H1 (cell line): ENCODE measurements around the gene UPP1. TPM values are rescaled to one million over a fixed set of nuclear protein-coding genes. Genes with fewer than 3 reads are reported as not detected.
"Not testable (repeated sequence)": the region's sequence is repeated elsewhere in the genome, so short reads cannot be mapped to it uniquely, and the experiment has no call there.

Source experiments
- CTCF ChIA-PET: fragments of 300-600 bp; sonication (Branson Sonifier 250); formaldehyde crosslinking; loops from one replicate; lab custom pipeline; 2021; ENCODE audit not compliant: partially characterized antibody; lab: Charles Lee
- POLR2A ChIA-PET: fragments of 300-600 bp; sonication (Branson Sonifier 250); formaldehyde crosslinking; loops from one replicate; lab custom pipeline; 2021; ENCODE audit warnings: inconsistent platforms; ENCODE audit not compliant: partially characterized antibody; lab: Charles Lee
- DNase-seq, 2 experiments: peaks; one replicate each; pipeline versions ENCODE4 v3.0.0 to v3.0.0-alpha.2; 2010 to 2022; ENCODE audit warnings: low spot score in 2 of 2, low read depth in 1 of 2, mixed read lengths in 1 of 2
- FAIRE-seq: peaks from 2 replicates; lab custom pipeline; 2011; peaks lifted over from hg19 to GRCh38; lab: Jason Lieb, UNC
- H2AFZ ChIP-seq: 2 replicates; pipeline ENCODE4 v1.8.1; 2012; ENCODE audit warnings: low read length, inconsistent platforms
- H2AK5ac ChIP-seq: 2 replicates; pipeline ENCODE4 v1.6.1; 2013; ENCODE audit warnings: low read depth, low read length
- H2BK120ac ChIP-seq: replicated peaks from 2 replicates; pipeline ENCODE3; 2013; ENCODE audit warnings: low read depth, low read length, inconsistent platforms
- H2BK12ac ChIP-seq: 2 replicates; pipeline ENCODE4 v1.6.1; 2013; ENCODE audit warnings: low read depth, low read length
- H2BK15ac ChIP-seq: 2 replicates; pipeline ENCODE4 v1.6.1; 2013; ENCODE audit warnings: low read length
- H2BK20ac ChIP-seq: 2 replicates; pipeline ENCODE4 v1.6.1; 2013; ENCODE audit warnings: low read length
- H2BK5ac ChIP-seq: 2 replicates; pipeline ENCODE4 v1.6.1; 2013; ENCODE audit warnings: low read depth, low read length
- H3K14ac ChIP-seq: 2 replicates; pipeline ENCODE4 v1.6.1; 2013; ENCODE audit warnings: inconsistent platforms; ENCODE audit not compliant: insufficient read length
- H3K18ac ChIP-seq: 2 replicates; pipeline ENCODE4 v1.6.1; 2013; ENCODE audit warnings: low read length; ENCODE audit errors: extremely low read depth
- H3K23ac ChIP-seq: 2 replicates; pipeline ENCODE4 v1.6.1; 2013; ENCODE audit warnings: inconsistent platforms; ENCODE audit not compliant: insufficient read length
- H3K23me2 ChIP-seq: 2 replicates; pipeline ENCODE4 v1.6.1; 2013; ENCODE audit warnings: low read depth, low read length
- H3K27ac ChIP-seq: 2 replicates; pipeline ENCODE4 v1.6.1; 2011; ENCODE audit warnings: low read depth, low read length, inconsistent platforms
- H3K27me3 ChIP-seq, 4 experiments: replicated peaks in 1 of 4; 1 replicate in 1 of 4; 2 replicates in 3 of 4; pipeline versions ENCODE4 v1.6.1 to v1.8.1; 2011 to 2013; ENCODE audit warnings: low read length in 3 of 4, mild to moderate bottlenecking in 3 of 4, inconsistent platforms in 2 of 4, mixed read lengths in 2 of 4, moderate library complexity in 1 of 4; ENCODE audit not compliant: control insufficient read depth in 3 of 4, insufficient read depth in 3 of 4; ENCODE audit errors: extremely low read depth in 1 of 4
- H3K36me3 ChIP-seq, 4 experiments: 2 replicates each; pipeline versions ENCODE4 v1.6.1 to v1.8.1; 2011 to 2013; ENCODE audit warnings: mild to moderate bottlenecking in 4 of 4, low read length in 3 of 4, moderate library complexity in 2 of 4, control low read depth in 1 of 4, inconsistent platforms in 1 of 4; ENCODE audit not compliant: insufficient read depth in 4 of 4, control insufficient read depth in 2 of 4
- H3K4ac ChIP-seq: replicated peaks from 2 replicates; pipeline ENCODE3; 2013; ENCODE audit warnings: low read length, low read depth, mixed read lengths, inconsistent platforms; ENCODE audit not compliant: insufficient read length
- H3K4me1 ChIP-seq, 4 experiments: replicated peaks in 1 of 4; 1 replicate in 1 of 4; 2 replicates in 3 of 4; pipeline versions ENCODE4 v1.6.1 to v1.8.1; 2011 to 2013; ENCODE audit warnings: low read length in 3 of 4, inconsistent platforms in 2 of 4, mixed read lengths in 1 of 4; ENCODE audit not compliant: insufficient read depth in 4 of 4, control insufficient read depth in 3 of 4
- H3K4me2 ChIP-seq, 2 experiments: 2 replicates each; pipeline versions ENCODE4 v1.6.1 to v1.8.1; 2011 to 2013; ENCODE audit warnings: low read depth in 2 of 2, low read length in 2 of 2, control low read depth in 1 of 2, inconsistent platforms in 1 of 2, mild to moderate bottlenecking in 1 of 2; ENCODE audit not compliant: insufficient read depth in 1 of 2
- H3K4me3 ChIP-seq, 4 experiments: fragments of 200-600, 300-600 bp in 1 of 4; sonication (generic), shearing (Covaris generic), sonication (Bioruptor Twin) in 1 of 4; 2 replicates each; pipeline versions ENCODE4 v1.5.1 to v1.8.1; 2011 to 2016; ENCODE audit warnings: low read length in 4 of 4, low read depth in 3 of 4, control low read depth in 2 of 4, inconsistent platforms in 2 of 4, mild to moderate bottlenecking in 2 of 4, mixed read lengths in 1 of 4, moderate library complexity in 1 of 4; ENCODE audit not compliant: insufficient read depth in 2 of 4; ENCODE audit errors: extremely low read depth in 1 of 4
- H3K56ac ChIP-seq: replicated peaks from 2 replicates; pipeline ENCODE3; 2013; ENCODE audit warnings: low read depth, mild to moderate bottlenecking, mixed read lengths, low read length, inconsistent platforms; ENCODE audit not compliant: insufficient read length
- H3K79me1 ChIP-seq: 2 replicates; pipeline ENCODE4 v1.6.1; 2013; ENCODE audit warnings: low read depth, low read length, control low read depth
- H3K79me2 ChIP-seq, 2 experiments: 2 replicates each; pipeline versions ENCODE4 v1.6.1 to v1.8.1; 2012 to 2013; ENCODE audit warnings: low read length in 2 of 2, mild to moderate bottlenecking in 2 of 2, inconsistent platforms in 1 of 2; ENCODE audit not compliant: insufficient read depth in 2 of 2, control insufficient read depth in 1 of 2
- H3K9ac ChIP-seq, 4 experiments: replicated peaks in 1 of 4; 1 replicate in 1 of 4; 2 replicates in 3 of 4; pipeline versions ENCODE4 v1.6.1 to v1.8.1; 2011 to 2013; ENCODE audit warnings: low read depth in 3 of 4, low read length in 3 of 4, control low read depth in 2 of 4, mild to moderate bottlenecking in 2 of 4, moderate library complexity in 2 of 4, inconsistent platforms in 1 of 4; ENCODE audit errors: extremely low read depth in 1 of 4
- H3K9me3 ChIP-seq, 2 experiments: 2 replicates each; pipeline versions ENCODE4 v1.6.1 to v1.8.1; 2012 to 2013; ENCODE audit warnings: mild to moderate bottlenecking in 2 of 2, moderate library complexity in 2 of 2, control low read depth in 1 of 2, inconsistent platforms in 1 of 2, low read depth in 1 of 2, low read length in 1 of 2, mixed read lengths in 1 of 2; ENCODE audit not compliant: insufficient read depth in 2 of 2
- H4K20me1 ChIP-seq, 2 experiments: replicated peaks in 1 of 2; 2 replicates each; pipeline versions ENCODE3 to v1.8.1; 2011 to 2013; ENCODE audit warnings: inconsistent platforms in 2 of 2, low read length in 2 of 2, mild to moderate bottlenecking in 1 of 2; ENCODE audit not compliant: insufficient read depth in 2 of 2, control insufficient read depth in 1 of 2
- H4K5ac ChIP-seq: 2 replicates; pipeline ENCODE4 v1.6.1; 2013; ENCODE audit warnings: low read length, low read depth, mixed read lengths, inconsistent platforms; ENCODE audit not compliant: insufficient read length
- H4K8ac ChIP-seq: 2 replicates; pipeline ENCODE4 v1.8.0; 2013; ENCODE audit warnings: mild to moderate bottlenecking, moderate library complexity, low read length, inconsistent platforms; ENCODE audit not compliant: insufficient read depth; ENCODE audit errors: extremely low read depth
- H4K91ac ChIP-seq: replicated peaks from 2 replicates; pipeline ENCODE3; 2013; ENCODE audit warnings: low read length, mixed read lengths, inconsistent platforms; ENCODE audit not compliant: insufficient read length
- WGBS, 2 experiments: shearing (Covaris generic) in 1 of 2; methylation state at CpG; one replicate each; pipeline versions ENCODE4 v1.1.6 to v1.1.7; 2013 to 2015; ENCODE audit warnings: low lambda C conversion rate in 2 of 2, mixed read lengths in 2 of 2, inconsistent platforms in 1 of 2, low coverage in 1 of 2, missing lambda C conversion rate in 1 of 2; ENCODE audit not compliant: insufficient replicate concordance in 2 of 2, insufficient coverage in 1 of 2, insufficient read length in 1 of 2; ENCODE audit errors: extremely low coverage in 1 of 2, missing lambda C conversion rate in 1 of 2; 5-methylcytosine and 5-hydroxymethylcytosine counted together
- polyA plus RNA-seq, 7 experiments: library from polyadenylated mRNA; depleted of rRNA in 3 of 7; stranded (reverse) in 5 of 7; unstranded in 2 of 7; fragments of >200 nt in 5 of 7; fragments of 200-250 nt in 2 of 7; gene quantifications; 1 replicate in 5 of 7; 2 replicates in 1 of 7; 4 replicates in 1 of 7; pipeline versions ENCODE4 v1.2.1 to v1.2.3, GENCODE V29; 2011 to 2013; ENCODE audit warnings: missing spikeins in 2 of 7, mixed read lengths in 2 of 7
- total RNA-seq: library from RNA; stranded (reverse); fragmentation: NEBNext Ultra II Directional; extraction: Animal tissue kit (Norgen Biotek cat#: 25700); gene quantifications from 2 replicates; pipeline ENCODE4 v1.2.1, GENCODE V29; 2021

The UPP1 gene
- total and polyA plus RNA-seq, 2 of the 8 experiments (the other 6 are each of a cell fraction or from before 2014, with no cell fraction given), result 40.7 to 46.2 TPM

GRCh38 chr7:48147690-48148089 is 58.6 kb downstream of the UPP1 start:
- not testable (repeated sequence) for H4K5ac ChIP-seq, H3K36me3 ChIP-seq, H4K8ac ChIP-seq, DNase-seq, H3K79me1 ChIP-seq, FAIRE-seq, H3K23ac ChIP-seq, H3K27me3 ChIP-seq, H3K79me2 ChIP-seq, H2AFZ ChIP-seq, H3K4me3 ChIP-seq, H3K4me2 ChIP-seq, H2BK5ac ChIP-seq, H2AK5ac ChIP-seq, H3K4me1 ChIP-seq, H3K9me3 ChIP-seq, H4K91ac ChIP-seq, H3K56ac ChIP-seq, H3K18ac ChIP-seq, H3K9ac ChIP-seq, H2BK20ac ChIP-seq, H3K4ac ChIP-seq, H2BK120ac ChIP-seq, H2BK15ac ChIP-seq, H3K23me2 ChIP-seq, H3K14ac ChIP-seq, H4K20me1 ChIP-seq, H3K27ac ChIP-seq, H2BK12ac ChIP-seq
- POLR2A ChIA-PET, result interaction anchor here (1.2 kb wide), 1 partner anchor 179 kb away, joined by 5 read pairs; no protein-coding TSS in a partner anchor
- WGBS, 2 experiments, result 96% methylated on average over 7 of the region's 7 CpGs; no CpG with 5 or more reads in 1 of the 2 experiments
- CTCF ChIA-PET, result interaction anchor here (0.7 kb wide), 1 partner anchor 14 kb away, joined by 3 read pairs; no protein-coding TSS in a partner anchor
